Measurements from ENCODE around the gene WDR6.

The WDR6 gene

DNA sequence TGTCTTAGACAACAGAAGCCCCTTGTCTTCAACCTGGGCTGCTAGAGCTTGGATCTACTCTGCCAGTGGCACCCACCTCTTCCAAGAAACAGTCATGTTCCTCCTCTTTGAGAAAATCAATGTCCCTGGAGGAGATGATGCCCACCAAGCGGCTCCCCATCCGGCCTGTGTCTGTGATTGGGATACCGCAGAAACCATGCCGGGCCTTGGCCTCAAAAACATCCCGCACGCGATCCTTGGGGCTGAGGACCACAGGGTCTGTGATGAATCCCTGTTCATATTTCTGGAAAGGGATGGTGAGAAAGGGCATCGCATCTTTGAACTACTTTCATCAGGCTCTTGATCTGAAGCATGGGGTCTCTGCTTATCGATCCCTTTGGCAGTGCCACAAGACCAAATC, 20.4 kb downstream of the WDR6 start:
- TF ChIP-seq, protein P1, sequence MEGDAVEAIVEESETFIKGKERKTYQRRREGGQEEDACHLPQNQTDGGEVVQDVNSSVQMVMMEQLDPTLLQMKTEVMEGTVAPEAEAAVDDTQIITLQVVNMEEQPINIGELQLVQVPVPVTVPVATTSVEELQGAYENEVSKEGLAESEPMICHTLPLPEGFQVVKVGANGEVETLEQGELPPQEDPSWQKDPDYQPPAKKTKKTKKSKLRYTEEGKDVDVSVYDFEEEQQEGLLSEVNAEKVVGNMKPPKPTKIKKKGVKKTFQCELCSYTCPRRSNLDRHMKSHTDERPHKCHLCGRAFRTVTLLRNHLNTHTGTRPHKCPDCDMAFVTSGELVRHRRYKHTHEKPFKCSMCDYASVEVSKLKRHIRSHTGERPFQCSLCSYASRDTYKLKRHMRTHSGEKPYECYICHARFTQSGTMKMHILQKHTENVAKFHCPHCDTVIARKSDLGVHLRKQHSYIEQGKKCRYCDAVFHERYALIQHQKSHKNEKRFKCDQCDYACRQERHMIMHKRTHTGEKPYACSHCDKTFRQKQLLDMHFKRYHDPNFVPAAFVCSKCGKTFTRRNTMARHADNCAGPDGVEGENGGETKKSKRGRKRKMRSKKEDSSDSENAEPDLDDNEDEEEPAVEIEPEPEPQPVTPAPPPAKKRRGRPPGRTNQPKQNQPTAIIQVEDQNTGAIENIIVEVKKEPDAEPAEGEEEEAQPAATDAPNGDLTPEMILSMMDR (IDR thresholded peaks at IDR 0.05; ENCODE audit: insufficient read depth, low read length, poor library complexity, severe bottlenecking) = no peak
- Histone ChIP-seq H3K36me3 (ENCODE audit: control insufficient read depth, insufficient read depth, low read length) (peaks cover 34% of the 10 kb centered on the region), H3K27me3 (replicated peaks; ENCODE audit: control insufficient read depth, insufficient read depth, low read length) (no peaks in the 10 kb centered on the region), H3K4me3 (replicated peaks; ENCODE audit: low read depth, low read length) (peak overlapping the region; percentile 84; the same call in 1 of the 2 replicates)
- DNase-seq (ENCODE audit: extremely low read depth, insufficient read length) = no peak

DNA sequence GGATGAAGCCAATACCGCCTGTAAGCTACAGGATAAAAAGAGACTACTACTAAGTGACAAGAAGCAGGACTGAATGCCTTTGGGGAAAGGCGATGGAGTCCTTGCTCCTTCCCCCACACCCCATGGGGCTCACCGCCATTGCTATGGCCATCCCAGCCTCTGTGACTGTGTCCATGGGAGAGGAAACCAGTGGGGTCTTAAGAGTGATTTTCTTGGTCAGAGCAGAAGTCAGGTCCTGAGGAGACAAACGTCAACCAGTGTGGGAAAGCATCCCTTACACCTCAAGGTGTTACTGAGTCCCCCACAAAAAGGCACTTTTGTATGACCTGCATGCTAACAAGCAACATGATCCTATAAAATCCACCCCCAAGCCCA, 21.1 kb downstream of the WDR6 start:
- Histone ChIP-seq H3K4me3 (replicated peaks; ENCODE audit: low read depth, low read length) (peak overlapping the region; percentile 84), H3K27me3 (replicated peaks; ENCODE audit: control insufficient read depth, insufficient read depth, low read length) (no peaks in the 10 kb centered on the region), H3K36me3 (ENCODE audit: control insufficient read depth, insufficient read depth, low read length) (peaks cover 33% of the 10 kb centered on the region)
- DNase-seq (ENCODE audit: extremely low read depth, insufficient read length) = no peak
- TF ChIP-seq, protein P1 (IDR thresholded peaks at IDR 0.05; ENCODE audit: insufficient read depth, low read length, poor library complexity, severe bottlenecking) = no peak

DNA sequence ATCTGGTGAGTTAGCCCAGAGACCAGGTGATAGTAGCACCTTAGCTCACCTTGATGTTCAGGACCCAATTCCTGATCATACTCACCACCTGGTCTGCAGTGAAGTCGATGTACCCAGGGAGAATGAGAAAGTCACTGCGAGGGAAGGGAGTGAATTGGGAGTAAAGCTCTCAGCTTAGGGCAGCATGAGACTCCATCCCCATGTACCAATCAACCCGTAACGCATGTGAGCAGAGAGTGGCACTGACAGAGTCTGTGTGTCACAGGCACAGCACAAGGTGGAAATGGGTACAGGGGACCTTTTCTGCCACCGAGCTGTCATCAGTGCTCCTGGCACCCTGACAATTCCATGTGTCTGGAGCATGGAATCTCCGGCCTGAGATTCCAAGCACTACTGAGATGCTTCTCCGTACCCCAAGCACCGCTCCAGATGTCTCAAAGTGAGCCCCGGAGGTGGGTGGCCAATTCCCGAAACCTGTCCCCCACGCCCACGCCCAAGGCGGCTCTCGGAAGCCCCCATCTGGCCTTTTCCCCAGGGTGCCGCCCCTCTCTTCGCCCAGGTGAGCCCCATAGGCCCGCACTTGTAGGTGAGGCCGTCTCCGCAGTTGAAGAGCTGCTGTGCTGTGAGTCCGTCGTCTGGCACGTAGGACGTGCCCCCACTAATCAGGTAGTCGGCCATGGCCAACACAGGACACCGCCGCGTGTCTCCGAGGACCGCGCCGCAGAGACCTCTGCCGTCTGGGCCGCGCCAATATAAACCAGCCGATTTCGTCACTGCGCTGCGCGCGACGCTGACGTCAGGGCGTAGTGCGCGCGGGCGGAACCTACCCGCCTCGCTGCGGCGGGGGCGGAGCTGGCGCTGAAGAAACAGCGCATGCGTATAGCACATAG, 21.7 kb downstream of the WDR6 start, which contains the start of gene IMPDH2:
IMPDH2 (minus strand) TSS at position 726 of the 890 bp plus-strand sequence; CDS start at position 678, 48 bp downstream.
- Histone ChIP-seq H3K36me3 (ENCODE audit: control insufficient read depth, insufficient read depth, low read length) (peaks cover 32% of the 10 kb centered on the region), H3K27me3 (replicated peaks; ENCODE audit: control insufficient read depth, insufficient read depth, low read length) (no peaks in the 10 kb centered on the region), H3K4me3 (replicated peaks; ENCODE audit: low read depth, low read length) (peak within 1 kb of the TSS; percentile 84)
- DNase-seq (ENCODE audit: extremely low read depth, insufficient read length) = peak; percentile 96
- TF ChIP-seq, protein P1 (IDR thresholded peaks at IDR 0.05; ENCODE audit: insufficient read depth, low read length, poor library complexity, severe bottlenecking) = peak; percentile 8

DNA sequence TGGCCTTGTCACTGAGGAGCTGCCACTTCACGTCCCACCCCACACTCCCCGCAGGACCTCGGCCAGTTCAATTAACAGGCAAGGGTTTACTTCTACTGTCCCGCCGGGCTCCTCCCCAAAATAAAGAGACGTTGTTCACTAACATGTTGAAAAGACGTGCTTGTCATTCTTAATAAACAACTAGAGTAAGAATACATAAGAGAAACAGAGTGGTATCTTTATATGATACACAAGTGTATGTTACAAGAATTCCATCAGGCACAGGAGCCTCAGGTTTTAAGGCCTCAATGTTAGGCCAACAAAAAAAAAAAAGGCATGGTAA, 22.3 kb downstream of the WDR6 start:
- no peak overlapping the region for H3K4me3 ChIP-seq (replicated peaks; ENCODE audit: low read depth, low read length)
- TF ChIP-seq, protein P1 (IDR thresholded peaks at IDR 0.05; ENCODE audit: insufficient read depth, low read length, poor library complexity, severe bottlenecking) = no peak
- H3K36me3 ChIP-seq (ENCODE audit: control insufficient read depth, insufficient read depth, low read length) = peaks cover 28% of the 10 kb centered on the region
- no peaks in the 10 kb centered on the region for H3K27me3 ChIP-seq (replicated peaks; ENCODE audit: control insufficient read depth, insufficient read depth, low read length)
- DNase-seq (ENCODE audit: extremely low read depth, insufficient read length) = no peak

DNA sequence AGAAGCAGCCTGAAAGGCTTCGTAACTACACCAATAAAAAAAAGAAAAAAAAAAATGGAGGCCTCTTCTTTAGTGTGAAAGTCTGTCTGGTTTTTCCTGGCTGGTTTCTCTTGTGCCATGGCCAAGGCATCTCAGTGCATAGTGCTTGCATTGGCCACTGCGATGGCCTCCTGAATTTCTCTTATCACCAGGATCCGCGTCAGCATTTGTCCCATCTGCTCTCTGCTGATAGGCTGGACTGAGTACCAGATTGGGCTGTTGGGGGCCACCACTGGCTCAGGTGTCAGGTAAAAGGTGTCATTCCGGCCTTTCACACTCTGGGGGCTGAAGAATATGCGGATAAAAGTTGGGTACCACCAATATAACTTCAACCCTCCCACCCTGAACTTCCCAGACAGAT, 23.1 kb downstream of the WDR6 start:
- Histone ChIP-seq H3K4me3 (replicated peaks; ENCODE audit: low read depth, low read length) (no peak overlapping the region), H3K36me3 (ENCODE audit: control insufficient read depth, insufficient read depth, low read length) (peaks cover 23% of the 10 kb centered on the region), H3K27me3 (replicated peaks; ENCODE audit: control insufficient read depth, insufficient read depth, low read length) (no peaks in the 10 kb centered on the region)
- TF ChIP-seq, protein P1 (IDR thresholded peaks at IDR 0.05; ENCODE audit: insufficient read depth, low read length, poor library complexity, severe bottlenecking) = no peak
- no peak for DNase-seq (ENCODE audit: extremely low read depth, insufficient read length)

Data from GM06990 (cell line).